OCI-LY7 (cell line): ENCODE results near the gene GATB. TPM values are rescaled to one million over a fixed set of nuclear protein-coding genes. Genes with fewer than 3 reads are reported as not detected.

Source experiments
- BruUV-seq: library from RNA; stranded (reverse); fragments of 400-500 nt; replicated peaks from 2 replicates; lab custom pipeline; 2021; lab: Mats Ljungman, UMichigan
- CTCF ChIA-PET: fragments of 300-600 bp; sonication (Branson Sonifier 250); formaldehyde crosslinking; loops from one replicate; lab custom pipeline; 2022; ENCODE audit warnings: antibody characterized with exemption; ENCODE audit not compliant: unreplicated experiment; lab: Charles Lee
- POLR2A ChIA-PET: fragments of 300-600 bp; sonication (Branson Sonifier 250); formaldehyde crosslinking; loops from one replicate; lab custom pipeline; 2022; ENCODE audit warnings: antibody characterized with exemption; lab: Charles Lee
- DNase-seq: peaks from one replicate; pipeline ENCODE4 v3.0.0-alpha.2; 2015; ENCODE audit warnings: low spot score
- H2AFZ ChIP-seq: fragments of 200-600 bp; sonication (generic), shearing (Covaris generic); 2 replicates; pipeline ENCODE4 v1.6.1; 2014; ENCODE audit warnings: mild to moderate bottlenecking, antibody characterized with exemption, low read length, moderate library complexity
- H3K27ac ChIP-seq: fragments of 200-600 bp; sonication (generic); 2 replicates; pipeline ENCODE4 v1.5.1; 2014; ENCODE audit warnings: mixed run types, low read depth, mild to moderate bottlenecking, moderate library complexity, low read length, inconsistent platforms; ENCODE audit not compliant: poor library complexity, severe bottlenecking
- H3K36me3 ChIP-seq: fragments of 200-600 bp; sonication (generic); 2 replicates; pipeline ENCODE4 v1.6.1; 2014; ENCODE audit warnings: mild to moderate bottlenecking, antibody characterized with exemption, low read length, moderate library complexity, mixed read lengths; ENCODE audit not compliant: insufficient read depth
- H3K4me1 ChIP-seq: fragments of 200-600 bp; sonication (generic); 2 replicates; pipeline ENCODE4 v1.5.1; 2014; ENCODE audit warnings: mild to moderate bottlenecking, low read length; ENCODE audit not compliant: insufficient read depth, poor library complexity, severe bottlenecking
- H3K4me2 ChIP-seq: fragments of 200-600 bp; sonication (generic); 2 replicates; pipeline ENCODE4 v1.6.1; 2014; ENCODE audit warnings: mild to moderate bottlenecking, low read length
- H3K4me3 ChIP-seq: fragments of 200-600 bp; sonication (generic); 2 replicates; pipeline ENCODE4 v1.5.1; 2014; ENCODE audit warnings: mild to moderate bottlenecking, low read depth, low read length; ENCODE audit not compliant: poor library complexity, severe bottlenecking
- H3K79me2 ChIP-seq: fragments of 200-600 bp; sonication (generic); 2 replicates; pipeline ENCODE4 v1.6.1; 2016; ENCODE audit warnings: low read depth, mild to moderate bottlenecking, low read length, moderate library complexity, mixed read lengths; ENCODE audit not compliant: insufficient read depth
- H3K9me2 ChIP-seq: fragments of 200-600 bp; sonication (generic); 2 replicates; pipeline ENCODE4 v1.6.1; 2016; ENCODE audit warnings: mild to moderate bottlenecking, low read length, mixed read lengths; ENCODE audit not compliant: insufficient read depth
- H3K9me3 ChIP-seq: fragments of 200-600 bp; sonication (generic); 2 replicates; pipeline ENCODE4 v1.6.1; 2014; ENCODE audit warnings: mild to moderate bottlenecking, mixed run types, low read length, mixed read lengths
- H4K20me1 ChIP-seq: fragments of 200-600 bp; sonication (generic); 2 replicates; pipeline ENCODE4 v1.6.1; 2014; ENCODE audit warnings: mild to moderate bottlenecking, antibody characterized with exemption, low read length, moderate library complexity, mixed read lengths; ENCODE audit not compliant: insufficient read depth
- EZH2phosphoT487 ChIP-seq: fragments of 200-600 bp; sonication (generic); IDR thresholded peaks from 2 replicates; pipeline ENCODE4 v1.6.1; 2018; ENCODE audit warnings: low read depth, borderline replicate concordance, mild to moderate bottlenecking, mixed run types, antibody characterized with exemption, low read length, moderate library complexity, mixed read lengths
- intact Hi-C: fragments of 100-400 bp; cut with micrococcal nuclease; formaldehyde crosslinking; loops from one replicate; pipeline ENCODE4 v1.10.0; 2022; ENCODE audit not compliant: unreplicated experiment
- total RNA-seq, 2 experiments: library from RNA; depleted of rRNA in 1 of 2; stranded (reverse); fragments of >200 nt in 1 of 2; shearing (Covaris generic) in 1 of 2; gene quantifications; 2 replicates each; pipeline ENCODE4 v1.2.3, GENCODE V29; 2014 to 2022
- TF ChIP-seq, protein P1 (sequence below): fragments of 200-600 bp; sonication (generic); conservative IDR thresholded peaks from 2 replicates; pipeline ENCODE4 v1.5.1; 2014; ENCODE audit warnings: mild to moderate bottlenecking, antibody characterized with exemption, low read length, moderate library complexity, mixed read lengths

Gene GATB
- total RNA-seq, 2 experiments from 2014 or later, result 24.6 to 26.5 TPM

DNA sequence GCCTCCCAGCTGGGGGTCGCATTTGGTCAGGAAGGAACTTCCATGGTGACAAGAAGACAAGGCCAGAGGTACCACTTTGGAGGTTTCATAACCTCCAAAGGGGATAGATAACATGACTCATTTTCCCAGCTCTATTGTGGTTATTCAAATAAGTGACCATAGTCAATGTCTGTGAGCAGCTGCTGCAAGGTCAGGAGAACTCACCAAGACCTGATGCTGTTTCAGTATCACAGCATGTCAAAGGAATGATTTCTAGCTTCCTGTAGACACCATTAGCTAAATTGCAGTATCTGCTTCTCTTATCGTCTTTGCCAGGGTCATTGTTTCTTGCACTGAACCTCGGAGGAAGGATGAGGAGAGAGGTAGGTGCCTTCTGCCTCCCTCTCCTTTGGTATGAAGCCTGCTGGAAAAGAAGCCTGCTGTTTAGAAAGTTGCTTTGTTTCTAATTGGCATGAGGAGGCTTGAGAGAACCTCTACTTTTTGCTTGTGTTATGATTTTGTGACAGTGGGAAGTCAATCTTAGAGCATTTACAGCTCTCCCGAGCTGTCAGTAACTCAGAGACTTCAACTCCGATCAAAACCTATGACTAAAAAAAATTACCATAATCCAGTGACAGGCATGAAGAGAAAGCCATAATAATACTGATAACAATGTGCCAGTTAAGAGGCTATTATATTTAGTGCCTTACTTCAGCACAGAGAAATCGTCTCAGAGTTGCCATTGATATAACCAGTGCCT lies 38.0 kb upstream of the GATB start:
- no peak overlapping the region for H3K4me2 ChIP-seq
- no peaks in the 10 kb centered on the region for H3K9me2 ChIP-seq
- DNase-seq, result no peak
- no peaks in the 10 kb centered on the region for H3K9me3 ChIP-seq
- no peaks in the 10 kb centered on the region for H4K20me1 ChIP-seq
- CTCF ChIA-PET, result no interaction called here
- no peak overlapping the region for H3K27ac ChIP-seq
- BruUV-seq, result no TSS peak
- H3K4me3 ChIP-seq, result no peak overlapping the region
- intact Hi-C loops, result no loop called here
- H2AFZ ChIP-seq, result no peak overlapping the region
- no peaks in the 10 kb centered on the region for H3K4me1 ChIP-seq
- no peaks in the 10 kb centered on the region for H3K79me2 ChIP-seq
- POLR2A ChIA-PET, result no interaction called here
- H3K36me3 ChIP-seq, result no peaks in the 10 kb centered on the region
- TF ChIP-seq EZH2phosphoT487, result no peak
- TF ChIP-seq, protein P1, sequence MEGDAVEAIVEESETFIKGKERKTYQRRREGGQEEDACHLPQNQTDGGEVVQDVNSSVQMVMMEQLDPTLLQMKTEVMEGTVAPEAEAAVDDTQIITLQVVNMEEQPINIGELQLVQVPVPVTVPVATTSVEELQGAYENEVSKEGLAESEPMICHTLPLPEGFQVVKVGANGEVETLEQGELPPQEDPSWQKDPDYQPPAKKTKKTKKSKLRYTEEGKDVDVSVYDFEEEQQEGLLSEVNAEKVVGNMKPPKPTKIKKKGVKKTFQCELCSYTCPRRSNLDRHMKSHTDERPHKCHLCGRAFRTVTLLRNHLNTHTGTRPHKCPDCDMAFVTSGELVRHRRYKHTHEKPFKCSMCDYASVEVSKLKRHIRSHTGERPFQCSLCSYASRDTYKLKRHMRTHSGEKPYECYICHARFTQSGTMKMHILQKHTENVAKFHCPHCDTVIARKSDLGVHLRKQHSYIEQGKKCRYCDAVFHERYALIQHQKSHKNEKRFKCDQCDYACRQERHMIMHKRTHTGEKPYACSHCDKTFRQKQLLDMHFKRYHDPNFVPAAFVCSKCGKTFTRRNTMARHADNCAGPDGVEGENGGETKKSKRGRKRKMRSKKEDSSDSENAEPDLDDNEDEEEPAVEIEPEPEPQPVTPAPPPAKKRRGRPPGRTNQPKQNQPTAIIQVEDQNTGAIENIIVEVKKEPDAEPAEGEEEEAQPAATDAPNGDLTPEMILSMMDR, result no peak

DNA sequence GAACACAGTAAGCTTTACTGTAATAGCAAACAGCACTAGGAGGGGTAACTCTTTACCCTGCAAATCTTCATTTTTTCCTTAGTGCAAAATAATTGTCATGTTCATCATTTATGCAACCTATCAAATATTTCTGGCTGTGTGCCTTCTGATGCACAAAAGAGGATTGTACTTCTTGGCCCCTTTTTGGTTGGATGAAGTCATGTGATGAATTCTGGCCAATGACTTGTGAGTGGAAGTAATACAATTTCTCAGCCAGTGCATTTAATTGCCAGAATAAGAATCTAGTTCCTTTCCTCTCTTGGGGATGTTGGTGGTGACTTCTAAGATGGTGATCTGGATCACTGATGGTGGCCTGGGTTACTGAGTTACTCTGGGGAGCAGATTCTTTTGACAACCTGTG lies 37.0 kb upstream of the GATB start:
- Histone ChIP-seq H3K9me3 (no peaks in the 10 kb centered on the region), H3K79me2 (no peaks in the 10 kb centered on the region), H3K27ac (no peak overlapping the region), H3K4me3 (no peak overlapping the region), H3K4me1 (no peaks in the 10 kb centered on the region), H4K20me1 (no peaks in the 10 kb centered on the region), H2AFZ (no peak overlapping the region), H3K9me2 (no peaks in the 10 kb centered on the region), H3K4me2 (no peak overlapping the region), H3K36me3 (no peaks in the 10 kb centered on the region)
- no TSS peak for BruUV-seq
- TF ChIP-seq, protein P1, result no peak
- no peak for TF ChIP-seq EZH2phosphoT487
- intact Hi-C loops, result no loop called here
- POLR2A ChIA-PET, result interaction anchor here (0.6 to 0.9 kb wide), 2 partner anchors 162 to 551 kb away, joined by 3 read pairs; no protein-coding TSS in a partner anchor
- no peak for DNase-seq
- CTCF ChIA-PET, result no interaction called here

DNA sequence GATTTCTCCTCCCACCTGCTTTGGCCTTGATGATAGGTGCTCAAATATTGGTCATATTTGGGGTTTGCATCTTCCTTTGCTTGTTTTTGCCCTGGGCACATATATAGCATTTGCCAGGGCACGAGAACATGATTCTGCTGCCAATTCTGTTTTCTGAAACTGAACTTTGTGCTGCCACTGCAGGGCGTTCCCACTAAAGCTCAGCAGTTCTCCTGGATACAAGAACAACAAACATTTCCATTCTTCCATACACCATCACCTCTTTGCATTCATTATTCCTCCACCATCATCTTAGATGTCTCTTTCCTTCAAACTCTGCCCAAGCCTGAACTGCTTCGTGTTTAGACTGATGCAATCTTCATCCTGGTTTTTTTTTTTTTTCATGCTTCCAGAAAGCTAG lies 36.3 kb upstream of the GATB start:
- no peak overlapping the region for H3K27ac ChIP-seq
- H3K79me2 ChIP-seq, result no peaks in the 10 kb centered on the region
- no peaks in the 10 kb centered on the region for H3K9me2 ChIP-seq
- POLR2A ChIA-PET, result interaction anchor here (0.6 to 0.9 kb wide), 2 partner anchors 161 to 552 kb away, joined by 3 read pairs; no protein-coding TSS in a partner anchor
- no peak overlapping the region for H3K4me2 ChIP-seq
- no peaks in the 10 kb centered on the region for H3K4me1 ChIP-seq
- no peak overlapping the region for H2AFZ ChIP-seq
- no peaks in the 10 kb centered on the region for H4K20me1 ChIP-seq
- no peaks in the 10 kb centered on the region for H3K36me3 ChIP-seq
- BruUV-seq, result no TSS peak
- intact Hi-C loops, result no loop called here
- no peak overlapping the region for H3K4me3 ChIP-seq
- CTCF ChIA-PET, result no interaction called here
- no peak for DNase-seq
- H3K9me3 ChIP-seq, result no peaks in the 10 kb centered on the region
- no peak for TF ChIP-seq EZH2phosphoT487
- TF ChIP-seq, protein P1, result no peak
